PFSK-1 (cell line): Measurements from ENCODE around the gene SLC38A9.

Experiments
- FOXP2 ChIP-seq: optimal IDR thresholded peaks from 2 replicates; pipeline ENCODE3; 2011; ENCODE audit warnings: borderline replicate concordance, control low read depth, inconsistent platforms; ENCODE audit not compliant: insufficient read depth; ENCODE audit errors: extremely low read length, extremely low read depth
- POLR2AphosphoS5 ChIP-seq: IDR thresholded peaks from 2 replicates; pipeline ENCODE4 v1.6.1; 2012; ENCODE audit warnings: low read depth, mild to moderate bottlenecking, control low read depth, low read length, moderate library complexity
- SIN3A ChIP-seq: IDR thresholded peaks from 2 replicates; pipeline ENCODE4 v1.6.1; 2012; ENCODE audit warnings: mild to moderate bottlenecking, low read length, moderate library complexity, borderline replicate concordance; ENCODE audit not compliant: insufficient read depth
- TAF1 ChIP-seq: IDR thresholded peaks from 2 replicates; pipeline ENCODE4 v1.6.1; 2012; ENCODE audit warnings: low read length, control low read depth, borderline replicate concordance; ENCODE audit not compliant: insufficient read depth
- TF ChIP-seq, protein P1 (sequence below), 2 experiments: IDR thresholded peaks; 2 replicates each; pipeline versions ENCODE4 v1.6.1 to v1.8.0; 2011 to 2012; ENCODE audit warnings: low read depth in 2 of 2, low read length in 2 of 2, control low read depth in 1 of 2, inconsistent platforms in 1 of 2, mild to moderate bottlenecking in 1 of 2, moderate library complexity in 1 of 2; ENCODE audit not compliant: insufficient read depth in 1 of 2

DNA sequence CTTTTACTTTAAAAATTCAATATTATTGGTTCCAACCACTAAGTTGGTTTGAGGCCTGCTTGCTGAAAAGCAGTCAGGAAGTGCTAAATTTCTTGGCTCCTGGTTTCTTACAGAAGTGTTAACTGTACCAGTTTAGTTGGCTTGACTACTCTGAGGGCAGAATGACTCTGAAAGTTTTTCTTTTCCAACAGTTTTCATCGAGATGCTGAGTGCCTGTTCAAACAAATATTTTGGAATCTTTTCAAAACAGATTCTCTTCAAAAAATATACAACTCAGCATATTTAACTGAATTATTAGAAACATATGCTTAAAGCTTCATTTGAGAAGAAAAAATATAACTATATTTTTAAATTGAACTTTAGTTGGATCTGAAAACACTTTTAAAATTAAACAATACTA, 37.0 kb downstream of the SLC38A9 start:
- TF ChIP-seq SIN3A (no peak), POLR2AphosphoS5 (no peak), TAF1 (no peak), FOXP2 (no peak)
- TF ChIP-seq, protein P1, sequence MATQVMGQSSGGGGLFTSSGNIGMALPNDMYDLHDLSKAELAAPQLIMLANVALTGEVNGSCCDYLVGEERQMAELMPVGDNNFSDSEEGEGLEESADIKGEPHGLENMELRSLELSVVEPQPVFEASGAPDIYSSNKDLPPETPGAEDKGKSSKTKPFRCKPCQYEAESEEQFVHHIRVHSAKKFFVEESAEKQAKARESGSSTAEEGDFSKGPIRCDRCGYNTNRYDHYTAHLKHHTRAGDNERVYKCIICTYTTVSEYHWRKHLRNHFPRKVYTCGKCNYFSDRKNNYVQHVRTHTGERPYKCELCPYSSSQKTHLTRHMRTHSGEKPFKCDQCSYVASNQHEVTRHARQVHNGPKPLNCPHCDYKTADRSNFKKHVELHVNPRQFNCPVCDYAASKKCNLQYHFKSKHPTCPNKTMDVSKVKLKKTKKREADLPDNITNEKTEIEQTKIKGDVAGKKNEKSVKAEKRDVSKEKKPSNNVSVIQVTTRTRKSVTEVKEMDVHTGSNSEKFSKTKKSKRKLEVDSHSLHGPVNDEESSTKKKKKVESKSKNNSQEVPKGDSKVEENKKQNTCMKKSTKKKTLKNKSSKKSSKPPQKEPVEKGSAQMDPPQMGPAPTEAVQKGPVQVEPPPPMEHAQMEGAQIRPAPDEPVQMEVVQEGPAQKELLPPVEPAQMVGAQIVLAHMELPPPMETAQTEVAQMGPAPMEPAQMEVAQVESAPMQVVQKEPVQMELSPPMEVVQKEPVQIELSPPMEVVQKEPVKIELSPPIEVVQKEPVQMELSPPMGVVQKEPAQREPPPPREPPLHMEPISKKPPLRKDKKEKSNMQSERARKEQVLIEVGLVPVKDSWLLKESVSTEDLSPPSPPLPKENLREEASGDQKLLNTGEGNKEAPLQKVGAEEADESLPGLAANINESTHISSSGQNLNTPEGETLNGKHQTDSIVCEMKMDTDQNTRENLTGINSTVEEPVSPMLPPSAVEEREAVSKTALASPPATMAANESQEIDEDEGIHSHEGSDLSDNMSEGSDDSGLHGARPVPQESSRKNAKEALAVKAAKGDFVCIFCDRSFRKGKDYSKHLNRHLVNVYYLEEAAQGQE (IDR thresholded peaks at IDR 0.05; ENCODE audit: insufficient read depth in 1 of 2, low read depth in 2 of 2, low read length in 2 of 2): no peak
